ENCODE data around the gene IQGAP3.
"Not testable (repeated sequence)": the region's sequence is repeated elsewhere in the genome, so short reads cannot be mapped to it uniquely, and the experiment has no call there.

The IQGAP3 gene

GRCh38 chr1:156599811-156600210 is 27.4 kb upstream of the IQGAP3 start:
- Mint-ChIP-seq H3K27ac (peak overlapping the region; percentile 97), H3K9me3 (no peaks in the 10 kb centered on the region), H3K4me1 (ENCODE audit: low read depth) (peaks cover 50% of the 10 kb centered on the region), H3K36me3 (ENCODE audit: low read depth) (peaks cover 69% of the 10 kb centered on the region), H3K27me3 (no peaks in the 10 kb centered on the region), H3K4me3 (peak overlapping the region; percentile 95)
- no peak for DNase-seq

GRCh38 chr1:156598731-156599432 is 26.5 kb upstream of the IQGAP3 start:
- DNase-seq = no peak
- Mint-ChIP-seq H3K27ac (peak overlapping the region; percentile 97), H3K36me3 (ENCODE audit: low read depth) (peaks cover 78% of the 10 kb centered on the region), H3K27me3 (no peaks in the 10 kb centered on the region), H3K4me1 (ENCODE audit: low read depth) (peaks cover 53% of the 10 kb centered on the region), H3K9me3 (no peaks in the 10 kb centered on the region), H3K4me3 (peak overlapping the region; percentile 95)

- Mint-ChIP-seq H3K27me3 (no peaks in the 10 kb centered on the region), H3K36me3 (ENCODE audit: low read depth) (peaks cover 86% of the 10 kb centered on the region), H3K4me3 (peak overlapping the region; percentile 5), H3K9me3 (no peaks in the 10 kb centered on the region), H3K27ac (peak overlapping the region; percentile 97), H3K4me1 (ENCODE audit: low read depth) (peaks cover 55% of the 10 kb centered on the region)
- no peak for DNase-seq
These were observed 25.8 kb upstream of the IQGAP3 start for GRCh38 chr1:156598125-156598524.

- H3K27me3 Mint-ChIP-seq = no peaks in the 10 kb centered on the region
- DNase-seq = no peak
- H3K4me1 Mint-ChIP-seq (ENCODE audit: low read depth) = peaks cover 50% of the 10 kb centered on the region
- H3K27ac Mint-ChIP-seq = peak overlapping the region; percentile 58
- peaks cover 92% of the 10 kb centered on the region for H3K36me3 Mint-ChIP-seq (ENCODE audit: low read depth)
- no peaks in the 10 kb centered on the region for H3K9me3 Mint-ChIP-seq
- no peak overlapping the region for H3K4me3 Mint-ChIP-seq
These were observed 24.1 kb upstream of the IQGAP3 start for GRCh38 chr1:156596426-156596825.

DNA sequence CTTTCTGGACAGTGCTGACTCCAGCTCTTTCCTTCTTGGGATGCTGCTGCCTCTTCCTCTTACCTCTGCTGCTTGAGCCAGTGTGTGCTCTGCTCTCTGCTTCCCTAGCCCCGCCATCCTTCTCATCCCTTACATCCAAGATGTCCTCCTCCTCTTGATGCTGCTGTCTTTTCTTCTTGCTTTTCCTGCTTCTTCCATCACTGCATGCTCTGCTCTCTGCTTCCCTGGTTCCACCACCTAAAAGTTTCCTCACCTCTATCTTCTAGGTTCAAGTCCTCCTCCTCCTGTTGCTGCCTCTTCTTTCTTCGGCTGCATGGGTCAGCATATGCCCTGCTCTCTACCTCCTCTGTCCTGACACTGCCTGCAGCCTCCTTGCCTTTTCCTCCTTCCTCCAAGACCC is 22.7 kb upstream of the IQGAP3 start:
- Mint-ChIP-seq H3K4me1 (ENCODE audit: low read depth) (peaks cover 53% of the 10 kb centered on the region), H3K27ac (peak overlapping the region; percentile 58), H3K9me3 (no peaks in the 10 kb centered on the region), H3K4me3 (no peak overlapping the region), H3K36me3 (ENCODE audit: low read depth) (peaks cover 78% of the 10 kb centered on the region), H3K27me3 (no peaks in the 10 kb centered on the region)
- DNase-seq = no peak

GRCh38 chr1:156594190-156594589 is 21.8 kb upstream of the IQGAP3 start:
- H3K36me3 Mint-ChIP-seq (ENCODE audit: low read depth) = peaks cover 70% of the 10 kb centered on the region
- H3K27me3 Mint-ChIP-seq = no peaks in the 10 kb centered on the region
- H3K27ac Mint-ChIP-seq = peak overlapping the region; percentile 58
- H3K4me3 Mint-ChIP-seq = no peak overlapping the region
- H3K4me1 Mint-ChIP-seq (ENCODE audit: low read depth) = peaks cover 47% of the 10 kb centered on the region
- no peaks in the 10 kb centered on the region for H3K9me3 Mint-ChIP-seq
- no peak for DNase-seq

DNA sequence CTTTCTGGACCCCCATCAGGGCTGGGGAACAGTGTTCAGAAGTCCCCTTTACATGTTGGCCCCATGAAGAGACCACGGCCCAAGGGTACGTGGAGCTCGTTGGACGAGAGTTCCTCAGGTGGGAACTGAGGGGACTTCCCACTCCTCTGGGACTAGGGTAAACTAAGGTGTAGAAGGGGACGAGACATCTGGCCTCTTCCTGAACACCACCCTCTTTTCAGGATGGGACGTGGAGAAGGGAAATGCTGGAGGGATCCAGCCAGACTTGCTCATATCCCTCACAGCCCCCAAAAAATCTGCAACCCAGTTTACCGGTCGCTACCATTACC is 21.3 kb upstream of the IQGAP3 start:
- no peaks in the 10 kb centered on the region for H3K27me3 Mint-ChIP-seq
- no peaks in the 10 kb centered on the region for H3K9me3 Mint-ChIP-seq
- H3K27ac Mint-ChIP-seq = peak overlapping the region; percentile 58
- H3K36me3 Mint-ChIP-seq (ENCODE audit: low read depth) = peaks cover 64% of the 10 kb centered on the region
- H3K4me3 Mint-ChIP-seq = no peak overlapping the region
- H3K4me1 Mint-ChIP-seq (ENCODE audit: low read depth) = peaks cover 41% of the 10 kb centered on the region
- no peak for DNase-seq

- peaks cover 36% of the 10 kb centered on the region for H3K4me1 Mint-ChIP-seq (ENCODE audit: low read depth)
- DNase-seq = no peak
- H3K9me3 Mint-ChIP-seq = no peaks in the 10 kb centered on the region
- peaks cover 59% of the 10 kb centered on the region for H3K36me3 Mint-ChIP-seq (ENCODE audit: low read depth)
- peak overlapping the region; percentile 85 for H3K4me3 Mint-ChIP-seq
- peak overlapping the region; percentile 95 for H3K27ac Mint-ChIP-seq
- no peaks in the 10 kb centered on the region for H3K27me3 Mint-ChIP-seq
These were observed 20.7 kb upstream of the IQGAP3 start for GRCh38 chr1:156592910-156593660.

- Mint-ChIP-seq H3K4me1 (ENCODE audit: low read depth) (peaks cover 33% of the 10 kb centered on the region), H3K4me3 (peak overlapping the region; percentile 85), H3K9me3 (no peaks in the 10 kb centered on the region), H3K27ac (peak overlapping the region; percentile 95), H3K27me3 (no peaks in the 10 kb centered on the region), H3K36me3 (ENCODE audit: low read depth) (peaks cover 51% of the 10 kb centered on the region)
- DNase-seq = no peak
These were observed 20.0 kb upstream of the IQGAP3 start for GRCh38 chr1:156592158-156592909.

DNA sequence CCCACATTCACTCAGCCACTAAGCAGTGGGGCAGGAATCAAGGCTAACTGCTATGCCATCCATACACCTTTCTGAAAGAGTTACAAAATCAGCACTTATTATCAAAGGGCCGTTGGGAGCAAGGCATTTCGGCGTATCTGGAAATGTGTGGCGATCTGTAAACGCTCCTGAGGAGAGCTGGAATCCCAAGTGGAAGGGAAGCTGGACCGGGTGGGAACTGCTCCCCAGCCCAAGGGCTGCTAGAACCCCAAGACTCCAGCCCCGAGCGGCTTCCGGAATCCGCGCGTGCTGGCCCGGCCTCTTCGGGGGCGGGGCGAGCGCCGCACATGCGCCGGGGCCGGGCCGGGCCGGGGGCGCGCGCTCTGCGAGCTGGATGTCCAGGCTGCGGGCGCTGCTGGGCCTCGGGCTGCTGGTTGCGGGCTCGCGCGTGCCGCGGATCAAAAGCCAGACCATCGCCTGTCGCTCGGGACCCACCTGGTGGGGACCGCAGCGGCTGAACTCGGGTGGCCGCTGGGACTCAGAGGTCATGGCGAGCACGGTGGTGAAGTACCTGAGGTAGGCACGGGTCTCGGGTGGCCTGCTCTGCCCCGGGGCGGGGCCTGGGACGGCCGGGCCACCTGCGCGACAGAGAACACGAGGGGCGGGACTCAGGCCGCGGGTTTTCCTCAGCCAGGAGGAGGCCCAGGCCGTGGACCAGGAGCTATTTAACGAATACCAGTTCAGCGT is 19.2 kb upstream of the IQGAP3 start, which contains the start of gene NAXE:
TSS of gene NAXE (plus strand) at position 345 of the 726 bp plus-strand sequence. CDS start at position 374, 29 bp downstream.
- peak; percentile 85 for DNase-seq
- Mint-ChIP-seq H3K27ac (peak within 1 kb of the TSS; percentile 95), H3K4me1 (ENCODE audit: low read depth) (peaks cover 30% of the 10 kb centered on the region), H3K4me3 (peak within 1 kb of the TSS; percentile 85), H3K27me3 (no peaks in the 10 kb centered on the region), H3K36me3 (ENCODE audit: low read depth) (peaks cover 44% of the 10 kb centered on the region), H3K9me3 (no peaks in the 10 kb centered on the region)

DNA sequence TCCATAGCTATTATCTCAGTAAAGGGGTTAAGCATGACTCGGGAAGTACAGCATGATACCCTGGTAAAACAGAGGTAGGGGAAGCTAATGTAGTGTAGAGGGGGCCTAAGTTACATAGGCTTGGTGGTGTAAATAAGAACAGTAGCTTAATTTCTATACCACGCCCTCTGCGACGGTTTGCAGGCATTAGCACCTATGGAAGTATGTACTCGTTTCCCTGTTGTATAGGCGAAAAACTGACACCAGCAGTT is 18.7 kb upstream of the IQGAP3 start:
- peak overlapping the region; percentile 85 for H3K4me3 Mint-ChIP-seq
- no peak for DNase-seq
- H3K9me3 Mint-ChIP-seq = no peaks in the 10 kb centered on the region
- H3K27ac Mint-ChIP-seq = peak overlapping the region; percentile 95
- H3K36me3 Mint-ChIP-seq (ENCODE audit: low read depth) = peaks cover 39% of the 10 kb centered on the region
- H3K27me3 Mint-ChIP-seq = no peaks in the 10 kb centered on the region
- peaks cover 30% of the 10 kb centered on the region for H3K4me1 Mint-ChIP-seq (ENCODE audit: low read depth)

DNA sequence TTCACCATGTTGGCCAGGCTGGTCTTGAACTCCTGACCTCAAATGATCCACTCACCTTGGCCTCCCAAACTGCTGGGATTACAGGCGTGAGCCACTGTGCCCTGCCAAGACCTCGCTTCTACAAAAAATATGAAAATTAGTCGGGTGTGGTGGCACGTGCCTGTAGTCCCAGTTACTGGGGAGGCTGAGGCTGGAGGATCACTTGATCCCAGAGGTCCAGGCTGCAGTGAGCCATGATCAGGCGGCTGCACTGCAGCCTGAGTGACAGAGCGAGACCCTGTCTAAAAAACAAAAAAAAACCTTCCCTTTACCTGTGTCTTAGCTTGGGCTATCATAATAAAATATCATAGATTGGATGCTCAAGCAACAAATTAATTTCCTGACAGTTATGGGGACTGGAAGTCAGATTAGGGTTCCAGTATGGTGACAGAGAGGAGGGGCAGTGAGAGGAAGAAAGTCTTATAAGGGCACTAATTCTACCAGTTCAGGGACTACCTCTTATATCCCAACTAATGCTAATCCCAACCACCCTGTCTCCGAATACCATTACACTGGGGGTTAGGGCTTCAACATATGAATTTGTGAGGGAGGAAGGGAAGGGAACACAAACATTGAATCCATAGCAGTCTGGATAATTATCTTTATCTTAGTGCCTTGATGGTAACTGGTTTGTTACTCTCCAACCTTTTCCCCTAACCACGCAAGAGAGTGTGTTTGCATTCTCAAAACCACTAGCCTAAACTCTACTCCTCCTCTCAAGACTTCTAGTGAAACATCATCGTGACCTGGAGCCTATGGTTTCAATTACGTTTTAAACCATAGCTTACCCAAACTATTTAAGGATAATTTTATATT is 18.2 kb upstream of the IQGAP3 start:
- peaks cover 38% of the 10 kb centered on the region for H3K36me3 Mint-ChIP-seq (ENCODE audit: low read depth)
- peak overlapping the region; percentile 95 for H3K27ac Mint-ChIP-seq
- no peaks in the 10 kb centered on the region for H3K27me3 Mint-ChIP-seq
- peaks cover 30% of the 10 kb centered on the region for H3K4me1 Mint-ChIP-seq (ENCODE audit: low read depth)
- H3K9me3 Mint-ChIP-seq = no peaks in the 10 kb centered on the region
- DNase-seq = no peak
- peak overlapping the region; percentile 85 for H3K4me3 Mint-ChIP-seq

GRCh38 chr1:156589546-156589945 is 17.2 kb upstream of the IQGAP3 start:
- DNase-seq = no peak
- Mint-ChIP-seq H3K9me3 (no peaks in the 10 kb centered on the region), H3K4me1 (ENCODE audit: low read depth) (peaks cover 26% of the 10 kb centered on the region), H3K4me3 (no peak overlapping the region), H3K27me3 (no peaks in the 10 kb centered on the region), H3K27ac (no peak overlapping the region), H3K36me3 (ENCODE audit: low read depth) (peaks cover 31% of the 10 kb centered on the region)

GRCh38 chr1:156587927-156588326 is 15.6 kb upstream of the IQGAP3 start:
- not testable (repeated sequence) for H3K27ac Mint-ChIP-seq, H3K4me3 Mint-ChIP-seq, H3K27me3 Mint-ChIP-seq, H3K9me3 Mint-ChIP-seq, DNase-seq
- H3K36me3 Mint-ChIP-seq (ENCODE audit: low read depth) = peaks cover 18% of the 10 kb centered on the region
- H3K4me1 Mint-ChIP-seq (ENCODE audit: low read depth) = peaks cover 30% of the 10 kb centered on the region
